K562 (cell line): ENCODE results near the gene AFF3. TPM values are rescaled to one million over a fixed set of nuclear protein-coding genes. Genes with fewer than 3 reads are reported as not detected.
A peak's percentile ranks its signal among the peaks of the same experiment; 100 is the strongest.

ENCODE experiments used
- ATAC-seq: fragments of 200-7000 bp; cut with Tn5 transposase; 3 replicates; pipeline ENCODE4 v1.9.1; 2020; ENCODE audit warnings: moderate library complexity
- BruUV-seq: library from RNA; stranded (reverse); fragments of 400-500 nt; replicated peaks from 2 replicates; lab custom pipeline; 2021; lab: Mats Ljungman, UMichigan
- CTCF ChIA-PET: fragments of 300-600 bp; formaldehyde crosslinking; extraction: SDS; loops from one replicate; lab custom pipeline; 2021; ENCODE audit warnings: low intra/inter-chr PET ratio; lab: Yijun Ruan, JAX
- POLR2A ChIA-PET: fragments of 300-600, 350-650 bp; sonication (Branson Sonifier 250); formaldehyde crosslinking; extraction: SDS; loops from one replicate; lab custom pipeline; 2021; ENCODE audit warnings: antibody characterized with exemption, inconsistent platforms; lab: Yijun Ruan, JAX
- DNase-seq, 4 experiments: peaks; one replicate each; pipeline versions ENCODE4 v3.0.0 to v3.0.0-alpha.2; 2011 to 2018; ENCODE audit warnings: low spot score in 3 of 4, mixed read lengths in 3 of 4; ENCODE audit errors: extremely low read depth in 1 of 4
- FAIRE-seq: peaks from 2 replicates; lab custom pipeline; 2011; peaks lifted over from hg19 to GRCh38; lab: Jason Lieb, UNC
- H2AFZ ChIP-seq: 2 replicates; pipeline ENCODE4 v1.6.0; 2011; ENCODE audit warnings: low read depth, low read length, control low read depth, inconsistent platforms
- H3K27ac ChIP-seq: fragments of 200-600 bp; 3 replicates; pipeline ENCODE4 v1.8.0; 2011; ENCODE audit warnings: low read depth, mild to moderate bottlenecking, control low read depth, inconsistent platforms, low read length, moderate library complexity, mixed read lengths; ENCODE audit errors: extremely low read depth
- H3K27me3 ChIP-seq, 2 experiments: fragments of 300-600 bp in 1 of 2; 2 replicates in 1 of 2; 3 replicates in 1 of 2; pipeline versions ENCODE4 v1.6.0 to v1.8.0; 2011; ENCODE audit warnings: inconsistent platforms in 2 of 2, low read length in 2 of 2, mild to moderate bottlenecking in 1 of 2, mixed read lengths in 1 of 2, moderate library complexity in 1 of 2; ENCODE audit not compliant: control insufficient read depth in 2 of 2, insufficient read depth in 2 of 2
- H3K36me3 ChIP-seq: fragments of 300-600 bp; 3 replicates; pipeline ENCODE4 v1.8.0; 2011; ENCODE audit warnings: mild to moderate bottlenecking, low read length, inconsistent platforms; ENCODE audit not compliant: control insufficient read depth, insufficient read depth
- H3K4me1 ChIP-seq, 2 experiments: fragments of 200-600 bp in 1 of 2; replicated peaks in 1 of 2; 2 replicates in 1 of 2; 3 replicates in 1 of 2; pipeline versions ENCODE4 v1.5.1 to v1.8.0; 2011; ENCODE audit warnings: inconsistent platforms in 2 of 2, low read length in 2 of 2, mild to moderate bottlenecking in 1 of 2, mixed read lengths in 1 of 2, moderate library complexity in 1 of 2; ENCODE audit not compliant: control insufficient read depth in 2 of 2, insufficient read depth in 2 of 2
- H3K4me2 ChIP-seq: 2 replicates; pipeline ENCODE4 v1.6.1; 2011; ENCODE audit warnings: low read length, control low read depth, inconsistent platforms, mixed read lengths; ENCODE audit not compliant: insufficient read depth
- H3K4me3 ChIP-seq: fragments of 200-600 bp; sonication (generic), shearing (Covaris generic); 2 replicates; pipeline ENCODE4 v1.5.1; 2016; ENCODE audit warnings: control low read depth, inconsistent platforms
- H3K79me2 ChIP-seq: fragments of 200-600 bp; 3 replicates; pipeline ENCODE4 v1.8.0; 2011; ENCODE audit warnings: low read length, inconsistent platforms; ENCODE audit not compliant: control insufficient read depth, insufficient read depth
- H3K9ac ChIP-seq, 2 experiments: 2 replicates each; pipeline versions ENCODE4 v1.6.0 to v1.6.1; 2011; ENCODE audit warnings: low read depth in 2 of 2, low read length in 2 of 2, control low read depth in 1 of 2, inconsistent platforms in 1 of 2, mild to moderate bottlenecking in 1 of 2, mixed read lengths in 1 of 2; ENCODE audit not compliant: insufficient read depth in 1 of 2
- H3K9me1 ChIP-seq: one replicate; pipeline ENCODE4 v1.6.0; 2011; ENCODE audit warnings: inconsistent platforms, mild to moderate bottlenecking, low read length, moderate library complexity; ENCODE audit not compliant: control insufficient read depth, insufficient read depth
- H3K9me3 ChIP-seq: replicated peaks from 2 replicates; pipeline ENCODE4 v1.5.1; 2011; ENCODE audit warnings: low read depth, low read length, inconsistent platforms; ENCODE audit not compliant: control insufficient read depth, insufficient read depth
- H4K20me1 ChIP-seq: replicated peaks from 2 replicates; pipeline ENCODE4 v1.6.1; 2011; ENCODE audit warnings: low read length, inconsistent platforms, mixed read lengths; ENCODE audit not compliant: control insufficient read depth, insufficient read depth
- CBX1 ChIP-seq: sonication (generic); IDR thresholded peaks from 2 replicates; pipeline ENCODE4 v1.6.1; 2016; ENCODE audit warnings: antibody characterized with exemption, low read depth, mild to moderate bottlenecking
- IRF2 ChIP-seq: sonication (generic); formaldehyde crosslinking; IDR thresholded peaks from 2 replicates; pipeline ENCODE4 v1.8.1; 2022; ENCODE audit warnings: mild to moderate bottlenecking, missing genetic modification reagents
- L3MBTL2 ChIP-seq: fragments of 450-650 bp; IDR thresholded peaks from 2 replicates; pipeline ENCODE4 v1.6.1; 2016; ENCODE audit warnings: mild to moderate bottlenecking, moderate library complexity
- MAFF ChIP-seq: IDR thresholded peaks from 2 replicates; pipeline ENCODE4 v1.6.1; 2012; ENCODE audit warnings: low read length, improper control_type of control experiment
- MXD1 ChIP-seq: fragments of 250-450 bp; sonication (Bioruptor Pico); IDR thresholded peaks from 2 replicates; pipeline ENCODE4 v1.8.0; 2021; ENCODE audit warnings: borderline replicate concordance, mild to moderate bottlenecking, moderate library complexity; ENCODE audit not compliant: poor library complexity, severe bottlenecking
- MYNN ChIP-seq, 2 experiments: sonication (generic); formaldehyde crosslinking in 1 of 2; IDR thresholded peaks; 2 replicates each; pipeline versions ENCODE4 v1.5.0 to v1.6.1; 2016 to 2020; ENCODE audit warnings: antibody characterized with exemption in 1 of 2, missing genetic modification reagents in 1 of 2
- NFRKB ChIP-seq: fragments of 450-650 bp; IDR thresholded peaks from 2 replicates; pipeline ENCODE4 v1.6.1; 2016; ENCODE audit warnings: low read depth
- POU5F1 ChIP-seq: fragments of 150-350 bp; IDR thresholded peaks from 2 replicates; pipeline ENCODE4 v1.6.1; 2014; ENCODE audit warnings: borderline replicate concordance, low read length, low read depth, mild to moderate bottlenecking; ENCODE audit not compliant: partially characterized antibody
- ZBED1 ChIP-seq: IDR thresholded peaks from 2 replicates; pipeline ENCODE4 v1.6.1; 2014
- ZBTB17 ChIP-seq: fragments of 450-650 bp; formaldehyde crosslinking; IDR thresholded peaks from 2 replicates; pipeline ENCODE4 v1.4.0; 2020; ENCODE audit warnings: mild to moderate bottlenecking
- ZNF3 ChIP-seq: fragments of 250-450 bp; sonication (Bioruptor Pico); IDR thresholded peaks from 2 replicates; pipeline ENCODE4 v1.5.0; 2021; ENCODE audit warnings: mild to moderate bottlenecking, moderate library complexity
- ZNF311 ChIP-seq: fragments of 250-450 bp; sonication (Bioruptor Pico); IDR thresholded peaks from 2 replicates; pipeline ENCODE4 v1.4.0; 2020; ENCODE audit warnings: mild to moderate bottlenecking, moderate library complexity
- ZNF561 ChIP-seq: fragments of 450-650 bp; formaldehyde crosslinking; conservative IDR thresholded peaks from 2 replicates; pipeline ENCODE4 v1.4.0; 2020; ENCODE audit warnings: mild to moderate bottlenecking, moderate library complexity
- whole genome bisulfite sequencing: fragments of 100-300 bp; shearing (Covaris generic); methylation state at CpG from one replicate; pipeline ENCODE4 v1.1.6; 2016; ENCODE audit warnings: low coverage, mixed read lengths; ENCODE audit not compliant: insufficient coverage; ENCODE audit errors: missing lambda C conversion rate; 5-methylcytosine and 5-hydroxymethylcytosine counted together
- in situ Hi-C: fragments of 300-500 bp; cut with MboI; formaldehyde crosslinking; loops from 4 replicates; pipeline ENCODE4 v1.15.0; 2018; ENCODE audit warnings: inconsistent platforms, mixed read lengths
- intact Hi-C: fragments of 100-400 bp; cut with micrococcal nuclease; formaldehyde crosslinking; loops from 2 replicates; pipeline ENCODE4 v1.14.2; 2022
- polyA plus RNA-seq, 8 experiments: library from polyadenylated mRNA; depleted of rRNA in 4 of 8; stranded (reverse) in 5 of 8; unstranded in 3 of 8; fragments of >200 nt; fragmentation: Nextera tagmentation in 2 of 8; fragmentation: Illumina TruSeq in 1 of 8; extraction: Ambion mirVana in 2 of 8; extraction: Trizol in 1 of 8; gene quantifications; 2 replicates each; pipeline versions ENCODE4 v1.2.1 to v1.2.3, GENCODE V29; 2011 to 2014; ENCODE audit warnings: inconsistent platforms in 1 of 8, missing spikeins in 1 of 8
- total RNA-seq, 7 experiments: library from RNA; depleted of rRNA in 6 of 7; stranded (reverse); fragments of >200 nt in 6 of 7; fragmentation: Illumina TruSeq in 2 of 7; extraction: Trizol in 2 of 7; gene quantifications; 2 replicates each; pipeline versions ENCODE4 v1.2.1 to v1.2.3, GENCODE V29; 2011 to 2021; ENCODE audit warnings: low replicate concordance in 1 of 7
- TF ChIP-seq, protein P1 (sequence below): fragments of 450-650 bp; formaldehyde crosslinking; IDR thresholded peaks from 2 replicates; pipeline ENCODE4 v1.4.0; 2020; ENCODE audit warnings: mild to moderate bottlenecking
- TF ChIP-seq, protein P2 (sequence below): fragments of 250-450 bp; sonication (Bioruptor Pico); IDR thresholded peaks from 2 replicates; pipeline ENCODE4 v1.4.0; 2020; ENCODE audit warnings: mild to moderate bottlenecking, moderate library complexity
- TF ChIP-seq, protein P3 (sequence below): sonication (generic); formaldehyde crosslinking; IDR thresholded peaks from 2 replicates; pipeline ENCODE4 v1.8.0; 2022; ENCODE audit warnings: mild to moderate bottlenecking, missing genetic modification reagents, borderline replicate concordance

AFF3 gene
- total and polyA plus RNA-seq, 9 of the 15 experiments (the other 6 are each of a cell fraction or from before 2014, with no cell fraction given): 0.02 to 0.11 TPM; not detected in 7

DNA sequence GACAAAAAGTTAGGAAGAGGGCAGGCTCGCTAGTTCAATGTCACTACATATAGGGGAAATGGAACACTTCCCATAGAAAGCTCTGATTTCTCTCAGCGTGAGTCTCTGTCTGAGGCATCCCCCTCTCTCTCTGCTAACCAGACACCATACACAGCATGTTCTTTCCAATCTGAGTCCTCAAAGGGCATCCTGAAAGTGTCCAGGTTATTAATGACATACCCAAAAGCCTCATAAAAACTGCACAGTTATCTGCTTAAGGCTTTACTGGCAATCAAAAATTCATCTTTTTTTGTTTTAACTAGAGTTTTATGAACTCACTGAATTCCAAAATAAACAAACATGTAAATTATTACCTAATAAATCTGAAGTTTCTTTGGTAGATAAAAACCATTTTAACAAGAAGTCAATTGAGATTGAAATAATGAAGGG lies 137.4 kb downstream of the AFF3 start:
- Histone ChIP-seq H3K9me1 (no peaks in the 10 kb centered on the region), H2AFZ (no peak overlapping the region), H3K4me3 (no peak overlapping the region), H3K27me3 (peaks cover 22 to 41% of the 10 kb centered on the region in 2 experiments; a peak in 4 of 5 replicates), H3K4me1 (no peaks in the 10 kb centered on the region), H4K20me1 (no peaks in the 10 kb centered on the region), H3K9ac (no peak overlapping the region), H3K4me2 (no peak overlapping the region), H3K79me2 (no peaks in the 10 kb centered on the region), H3K36me3 (no peaks in the 10 kb centered on the region), H3K27ac (no peak overlapping the region), H3K9me3 (no peaks in the 10 kb centered on the region)
- in situ Hi-C loops (no loop called here), intact Hi-C loops (no loop called here)
- FAIRE-seq (peak; percentile 23), DNase-seq (no peak), ATAC-seq (no peak)
- ChIA-PET CTCF (no interaction called here), POLR2A (no interaction called here)
- WGBS: 11% methylated on average over 1 of the region's 2 CpGs
- no TSS peak for BruUV-seq
- TF ChIP-seq ZNF3 (CRISPR knock-in tag): no peak
- no peak for TF ChIP-seq ZBED1
- TF ChIP-seq IRF2 (CRISPR knock-in tag): no peak
- TF ChIP-seq MXD1: no peak
- TF ChIP-seq POU5F1: no peak
- TF ChIP-seq, protein P1, sequence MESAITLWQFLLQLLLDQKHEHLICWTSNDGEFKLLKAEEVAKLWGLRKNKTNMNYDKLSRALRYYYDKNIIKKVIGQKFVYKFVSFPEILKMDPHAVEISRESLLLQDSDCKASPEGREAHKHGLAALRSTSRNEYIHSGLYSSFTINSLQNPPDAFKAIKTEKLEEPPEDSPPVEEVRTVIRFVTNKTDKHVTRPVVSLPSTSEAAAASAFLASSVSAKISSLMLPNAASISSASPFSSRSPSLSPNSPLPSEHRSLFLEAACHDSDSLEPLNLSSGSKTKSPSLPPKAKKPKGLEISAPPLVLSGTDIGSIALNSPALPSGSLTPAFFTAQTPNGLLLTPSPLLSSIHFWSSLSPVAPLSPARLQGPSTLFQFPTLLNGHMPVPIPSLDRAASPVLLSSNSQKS: no peak
- no peak for TF ChIP-seq MAFF
- TF ChIP-seq, protein P2, sequence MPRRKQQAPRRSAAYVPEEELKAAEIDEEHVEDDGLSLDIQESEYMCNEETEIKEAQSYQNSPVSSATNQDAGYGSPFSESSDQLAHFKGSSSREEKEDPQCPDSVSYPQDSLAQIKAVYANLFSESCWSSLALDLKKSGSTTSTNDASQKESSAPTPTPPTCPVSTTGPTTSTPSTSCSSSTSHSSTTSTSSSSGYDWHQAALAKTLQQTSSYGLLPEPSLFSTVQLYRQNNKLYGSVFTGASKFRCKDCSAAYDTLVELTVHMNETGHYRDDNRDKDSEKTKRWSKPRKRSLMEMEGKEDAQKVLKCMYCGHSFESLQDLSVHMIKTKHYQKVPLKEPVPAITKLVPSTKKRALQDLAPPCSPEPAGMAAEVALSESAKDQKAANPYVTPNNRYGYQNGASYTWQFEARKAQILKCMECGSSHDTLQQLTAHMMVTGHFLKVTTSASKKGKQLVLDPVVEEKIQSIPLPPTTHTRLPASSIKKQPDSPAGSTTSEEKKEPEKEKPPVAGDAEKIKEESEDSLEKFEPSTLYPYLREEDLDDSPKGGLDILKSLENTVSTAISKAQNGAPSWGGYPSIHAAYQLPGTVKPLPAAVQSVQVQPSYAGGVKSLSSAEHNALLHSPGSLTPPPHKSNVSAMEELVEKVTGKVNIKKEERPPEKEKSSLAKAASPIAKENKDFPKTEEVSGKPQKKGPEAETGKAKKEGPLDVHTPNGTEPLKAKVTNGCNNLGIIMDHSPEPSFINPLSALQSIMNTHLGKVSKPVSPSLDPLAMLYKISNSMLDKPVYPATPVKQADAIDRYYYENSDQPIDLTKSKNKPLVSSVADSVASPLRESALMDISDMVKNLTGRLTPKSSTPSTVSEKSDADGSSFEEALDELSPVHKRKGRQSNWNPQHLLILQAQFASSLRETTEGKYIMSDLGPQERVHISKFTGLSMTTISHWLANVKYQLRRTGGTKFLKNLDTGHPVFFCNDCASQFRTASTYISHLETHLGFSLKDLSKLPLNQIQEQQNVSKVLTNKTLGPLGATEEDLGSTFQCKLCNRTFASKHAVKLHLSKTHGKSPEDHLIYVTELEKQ (CRISPR knock-in tag): no peak
- no peak for TF ChIP-seq L3MBTL2
- TF ChIP-seq ZBTB17 (CRISPR knock-in tag): no peak
- no peak for TF ChIP-seq ZNF561 (CRISPR knock-in tag)
- no peak for TF ChIP-seq NFRKB
- no peak for TF ChIP-seq ZNF311 (CRISPR knock-in tag)
- TF ChIP-seq, protein P3, sequence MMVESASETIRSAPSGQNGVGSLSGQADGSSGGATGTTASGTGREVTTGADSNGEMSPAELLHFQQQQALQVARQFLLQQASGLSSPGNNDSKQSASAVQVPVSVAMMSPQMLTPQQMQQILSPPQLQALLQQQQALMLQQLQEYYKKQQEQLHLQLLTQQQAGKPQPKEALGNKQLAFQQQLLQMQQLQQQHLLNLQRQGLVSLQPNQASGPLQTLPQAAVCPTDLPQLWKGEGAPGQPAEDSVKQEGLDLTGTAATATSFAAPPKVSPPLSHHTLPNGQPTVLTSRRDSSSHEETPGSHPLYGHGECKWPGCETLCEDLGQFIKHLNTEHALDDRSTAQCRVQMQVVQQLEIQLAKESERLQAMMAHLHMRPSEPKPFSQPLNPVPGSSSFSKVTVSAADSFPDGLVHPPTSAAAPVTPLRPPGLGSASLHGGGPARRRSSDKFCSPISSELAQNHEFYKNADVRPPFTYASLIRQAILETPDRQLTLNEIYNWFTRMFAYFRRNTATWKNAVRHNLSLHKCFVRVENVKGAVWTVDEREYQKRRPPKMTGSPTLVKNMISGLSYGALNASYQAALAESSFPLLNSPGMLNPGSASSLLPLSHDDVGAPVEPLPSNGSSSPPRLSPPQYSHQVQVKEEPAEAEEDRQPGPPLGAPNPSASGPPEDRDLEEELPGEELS (CRISPR knock-in tag): no peak
- TF ChIP-seq MYNN (IDR thresholded peaks at IDR 0.05): no peak
- TF ChIP-seq MYNN (CRISPR knock-in tag; IDR thresholded peaks at IDR 0.05): no peak
- TF ChIP-seq CBX1: no peak
